Vagina (tissue), 2 donors: ENCODE results near the gene ANKS1A. TPM values are rescaled to one million over a fixed set of nuclear protein-coding genes. Genes with fewer than 3 reads are reported as not detected.

ENCODE experiments used
- DNase-seq, 2 donors: peaks; one replicate each; pipeline ENCODE4 v3.0.0-alpha.2; 2017; ENCODE audit errors: extremely low spot score in 2 of 2
- H3K27ac ChIP-seq: fragments of 200-600 bp; sonication (generic); one replicate; pipeline ENCODE4 v1.5.1; 2019
- H3K27me3 ChIP-seq: fragments of 200-600 bp; sonication (generic); one replicate; pipeline ENCODE4 v1.5.1; 2019
- H3K36me3 ChIP-seq, 2 donors: fragments of 200-600 bp; sonication (generic); one replicate each; pipeline ENCODE4 v1.5.1; 2017 to 2019
- H3K4me1 ChIP-seq: fragments of 200-600 bp; sonication (generic); one replicate; pipeline ENCODE4 v1.5.1; 2019
- H3K4me3 ChIP-seq, 2 donors: fragments of 200-600 bp; sonication (generic); 1 replicate in 1 of 2; 2 replicates in 1 of 2; pipeline ENCODE4 v1.5.1; 2016 to 2019
- H3K9me3 ChIP-seq: fragments of 200-600 bp; sonication (generic); one replicate; pipeline ENCODE4 v1.5.1; 2019
- CTCF ChIP-seq, 3 experiments: fragments of 450-650 bp in 2 of 3; fragments of 200-600 bp in 1 of 3; sonication (generic) in 1 of 3; IDR thresholded peaks; one replicate each; pipeline ENCODE4 v1.5.1; 2017 to 2019; ENCODE audit warnings: antibody characterized with exemption in 3 of 3, mild to moderate bottlenecking in 2 of 3, moderate library complexity in 2 of 3
- POLR2A ChIP-seq, 2 donors: fragments of 450-650 bp; IDR thresholded peaks; one replicate each; pipeline ENCODE4 v1.6.1; 2017; ENCODE audit warnings: antibody characterized with exemption in 2 of 2, mild to moderate bottlenecking in 2 of 2, moderate library complexity in 2 of 2
- POLR2AphosphoS5 ChIP-seq, 2 donors: sonication (generic); formaldehyde crosslinking; IDR thresholded peaks; one replicate each; pipeline ENCODE4 v1.9.0; 2017; ENCODE audit warnings: antibody characterized with exemption in 2 of 2, mild to moderate bottlenecking in 2 of 2, low read depth in 1 of 2; ENCODE audit not compliant: insufficient read depth in 1 of 2
- intact Hi-C: fragments of 100-400 bp; cut with DNase I; formaldehyde crosslinking; loops from one replicate; pipeline ENCODE4 v1.15.1; 2023
- total RNA-seq: library from RNA; depleted of rRNA; stranded (reverse); fragments of >200 nt; gene quantifications from one replicate; pipeline ENCODE4 v1.2.3, GENCODE V29; 2016

Gene ANKS1A
- total RNA-seq, 1 donor from 2014 or later, result 24.3 TPM

GRCh38 chr6:35057449-35058357 is 168.6 kb downstream of the ANKS1A start:
- DNase-seq, result no peak
- no peak for TF ChIP-seq POLR2A (IDR thresholded peaks at IDR 0.05)
- no peak for TF ChIP-seq CTCF (IDR thresholded peaks at IDR 0.05)
- no peak for TF ChIP-seq POLR2AphosphoS5 (IDR thresholded peaks at IDR 0.05; ENCODE audit: insufficient read depth in 1 of 2, low read depth in 1 of 2)
- Histone ChIP-seq H3K9me3 (no peaks in the 10 kb centered on the region), H3K36me3 (peaks cover 0 to 42% of the 10 kb centered on the region in 2 donors), H3K27ac (no peak overlapping the region), H3K27me3 (no peaks in the 10 kb centered on the region), H3K4me1 (peaks cover 7% of the 10 kb centered on the region), H3K4me3 (no peak overlapping the region)
- intact Hi-C loops, result no loop called here

DNA sequence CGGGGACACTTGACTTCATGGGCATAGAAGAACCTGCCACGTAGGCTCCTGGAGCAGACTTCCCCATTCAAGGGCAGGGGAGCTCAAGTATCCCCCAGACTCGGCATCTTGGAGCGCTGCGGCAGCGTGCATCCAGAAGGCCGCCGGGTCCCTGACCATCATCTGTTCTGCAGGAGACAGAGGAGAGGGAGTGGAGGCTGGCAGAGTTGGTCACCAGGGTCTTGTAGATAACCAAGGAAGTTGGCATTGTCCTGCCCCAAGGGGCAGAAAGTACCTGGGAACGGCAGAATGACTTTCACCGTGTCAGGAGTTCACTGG is 169.3 kb downstream of the ANKS1A start:
- Histone ChIP-seq H3K27ac (no peak overlapping the region), H3K4me1 (peaks cover 1% of the 10 kb centered on the region), H3K9me3 (no peaks in the 10 kb centered on the region), H3K4me3 (no peak overlapping the region), H3K27me3 (no peaks in the 10 kb centered on the region), H3K36me3 (peaks cover 0 to 47% of the 10 kb centered on the region in 2 donors)
- intact Hi-C loops, result no loop called here
- no peak for TF ChIP-seq POLR2AphosphoS5 (IDR thresholded peaks at IDR 0.05; ENCODE audit: insufficient read depth in 1 of 2, low read depth in 1 of 2)
- no peak for TF ChIP-seq POLR2A (IDR thresholded peaks at IDR 0.05)
- TF ChIP-seq CTCF (IDR thresholded peaks at IDR 0.05), result no peak
- DNase-seq, result no peak

DNA sequence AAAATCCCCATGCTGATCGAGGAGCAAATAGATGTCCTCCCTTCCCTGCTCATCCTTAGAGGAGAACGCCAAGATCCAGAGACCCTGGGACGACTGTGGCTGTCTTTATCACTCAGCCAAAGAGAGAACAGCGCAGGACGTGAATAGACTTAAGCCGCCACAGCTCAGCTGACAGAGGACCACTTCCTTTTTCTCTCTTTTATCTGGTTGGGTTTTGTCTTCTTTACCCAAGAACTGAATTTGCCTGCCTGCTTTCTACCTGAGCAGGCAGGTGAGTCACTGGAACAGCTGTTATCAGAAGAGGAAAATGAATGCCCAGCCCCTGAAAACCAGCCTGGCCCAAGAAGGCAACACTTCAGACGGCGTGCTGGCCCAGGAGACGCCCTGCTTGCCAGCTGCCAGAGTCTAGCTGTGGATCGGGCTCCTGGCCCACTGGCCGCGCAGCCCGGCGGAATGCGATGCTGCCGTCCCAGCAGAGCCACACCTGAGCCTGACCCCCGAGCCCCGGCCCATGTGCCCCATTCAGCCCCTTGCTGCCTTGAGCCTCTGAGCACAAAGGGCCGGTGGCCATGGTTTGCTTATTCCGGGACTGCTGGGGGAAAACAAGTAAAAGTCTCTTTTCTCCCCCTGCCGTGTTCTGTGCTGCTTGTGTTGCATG is 169.9 kb downstream of the ANKS1A start:
- intact Hi-C loops, result no loop called here
- Histone ChIP-seq H3K27me3 (no peaks in the 10 kb centered on the region), H3K4me1 (no peaks in the 10 kb centered on the region), H3K4me3 (no peak overlapping the region), H3K27ac (no peak overlapping the region), H3K9me3 (no peaks in the 10 kb centered on the region), H3K36me3 (peaks cover 0 to 47% of the 10 kb centered on the region in 2 donors)
- no peak for TF ChIP-seq POLR2A (IDR thresholded peaks at IDR 0.05)
- TF ChIP-seq CTCF (IDR thresholded peaks at IDR 0.05), result no peak
- no peak for TF ChIP-seq POLR2AphosphoS5 (IDR thresholded peaks at IDR 0.05; ENCODE audit: insufficient read depth in 1 of 2, low read depth in 1 of 2)
- no peak for DNase-seq

GRCh38 chr6:35059596-35060345 is 170.7 kb downstream of the ANKS1A start:
- Histone ChIP-seq H3K36me3 (peaks cover 0 to 47% of the 10 kb centered on the region in 2 donors), H3K9me3 (no peaks in the 10 kb centered on the region), H3K27me3 (no peaks in the 10 kb centered on the region), H3K4me1 (no peaks in the 10 kb centered on the region), H3K4me3 (no peak overlapping the region), H3K27ac (no peak overlapping the region)
- intact Hi-C loops, result no loop called here
- TF ChIP-seq POLR2AphosphoS5 (IDR thresholded peaks at IDR 0.05; ENCODE audit: insufficient read depth in 1 of 2, low read depth in 1 of 2) (no peak), CTCF (IDR thresholded peaks at IDR 0.05) (no peak), POLR2A (IDR thresholded peaks at IDR 0.05) (no peak)
- no peak for DNase-seq
